GM23248 (cell line): ENCODE results near the gene IGSF3. TPM values are rescaled to one million over a fixed set of nuclear protein-coding genes. Genes with fewer than 3 reads are reported as not detected.
A peak's percentile ranks its signal among the peaks of the same experiment; 100 is the strongest.

Source experiments
- DNase-seq: peaks from one replicate; pipeline ENCODE4 v3.0.0-alpha.2; 2015
- H2AFZ ChIP-seq: fragments of 200-600 bp; sonication (generic); 2 replicates; pipeline ENCODE4 v1.6.1; 2016; ENCODE audit warnings: antibody characterized with exemption
- H3F3A ChIP-seq: fragments of 200-600 bp; sonication (generic); 2 replicates; pipeline ENCODE4 v1.6.1; 2016; ENCODE audit warnings: mild to moderate bottlenecking, antibody characterized with exemption, mixed run types; ENCODE audit not compliant: insufficient read depth
- H3K27ac ChIP-seq: fragments of 200-600 bp; sonication (generic); 2 replicates; pipeline ENCODE4 v1.5.1; 2016; ENCODE audit warnings: mild to moderate bottlenecking
- H3K27me3 ChIP-seq: fragments of 200-600 bp; sonication (generic); replicated peaks from 2 replicates; pipeline ENCODE4 v1.6.1; 2016; ENCODE audit warnings: mild to moderate bottlenecking; ENCODE audit not compliant: insufficient read depth
- H3K36me3 ChIP-seq: fragments of 200-600 bp; sonication (generic); 2 replicates; pipeline ENCODE4 v1.6.1; 2016; ENCODE audit warnings: low read depth, mild to moderate bottlenecking
- H3K4me1 ChIP-seq: fragments of 200-600 bp; sonication (generic); 2 replicates; pipeline ENCODE4 v1.6.1; 2016; ENCODE audit warnings: mild to moderate bottlenecking; ENCODE audit not compliant: insufficient read depth
- H3K4me2 ChIP-seq: fragments of 200-600 bp; sonication (generic); one replicate; pipeline ENCODE4 v1.6.1; 2016; ENCODE audit warnings: mild to moderate bottlenecking; ENCODE audit not compliant: unreplicated experiment
- H3K4me3 ChIP-seq: fragments of 200-600 bp; sonication (generic); 2 replicates; pipeline ENCODE4 v1.5.1; 2016; ENCODE audit warnings: mild to moderate bottlenecking
- H3K79me2 ChIP-seq: fragments of 200-600 bp; sonication (generic); 2 replicates; pipeline ENCODE4 v1.6.1; 2016; ENCODE audit warnings: mild to moderate bottlenecking; ENCODE audit not compliant: insufficient read depth
- H3K9ac ChIP-seq: fragments of 200-600 bp; sonication (generic); 2 replicates; pipeline ENCODE4 v1.6.1; 2016; ENCODE audit warnings: mild to moderate bottlenecking
- H3K9me2 ChIP-seq: fragments of 200-600 bp; sonication (generic); 2 replicates; pipeline ENCODE4 v1.6.1; 2016; ENCODE audit warnings: mixed run types, mild to moderate bottlenecking, moderate library complexity; ENCODE audit not compliant: insufficient read depth
- H3K9me3 ChIP-seq: fragments of 200-600 bp; sonication (generic); one replicate; pipeline ENCODE4 v1.6.1; 2017; ENCODE audit warnings: low read depth
- H4K20me1 ChIP-seq: fragments of 200-600 bp; sonication (generic); 2 replicates; pipeline ENCODE4 v1.6.0; 2016; ENCODE audit not compliant: insufficient read depth
- EZH2 ChIP-seq: fragments of 200-600 bp; sonication (generic); IDR thresholded peaks from 2 replicates; pipeline ENCODE4 v1.6.1; 2018; ENCODE audit warnings: antibody characterized with exemption, mild to moderate bottlenecking; ENCODE audit not compliant: insufficient read depth, poor library complexity, severe bottlenecking
- EZH2phosphoT487 ChIP-seq: fragments of 200-600 bp; sonication (generic); IDR thresholded peaks from 2 replicates; pipeline ENCODE4 v1.6.1; 2018; ENCODE audit warnings: antibody characterized with exemption, moderate library complexity, mild to moderate bottlenecking, low read depth; ENCODE audit not compliant: insufficient read depth
- WGBS, 2 experiments: methylation state at CpG; one replicate each; pipeline ENCODE4 v1.1.6; 2015 to 2017; ENCODE audit warnings: low lambda C conversion rate in 2 of 2, low coverage in 1 of 2; ENCODE audit errors: missing lambda C conversion rate in 2 of 2; 5-methylcytosine and 5-hydroxymethylcytosine counted together
- in situ Hi-C: fragments of 300-500 bp; cut with MboI; formaldehyde crosslinking; loops from 2 replicates; pipeline ENCODE4 v1.15.0; 2020
- polyA plus RNA-seq: library from polyadenylated mRNA; unstranded; fragments of >200 nt; fragmentation: Nextera tagmentation; extraction: Ambion mirVana; gene quantifications from 2 replicates; pipeline ENCODE4 v1.2.1, GENCODE V29; 2016
- total RNA-seq: library from RNA; depleted of rRNA; stranded (reverse); fragments of >200 nt; shearing (Covaris generic); gene quantifications from 2 replicates; pipeline ENCODE4 v1.2.3, GENCODE V29; 2014

IGSF3 gene
- total and polyA plus RNA-seq, 2 experiments from 2014 or later, result 0.08 to 0.22 TPM

GRCh38 chr1:116545359-116545705, 122.2 kb downstream of the IGSF3 start:
- Histone ChIP-seq H3F3A (no peaks in the 10 kb centered on the region), H3K79me2 (peaks cover 14% of the 10 kb centered on the region; the same call in 1 of the 2 replicates), H3K9me2 (no peaks in the 10 kb centered on the region), H3K4me3 (no peak overlapping the region), H3K27me3 (no peaks in the 10 kb centered on the region), H3K9ac (no peak overlapping the region), H3K4me1 (0 out of 2 replicates have a peak, but pooled peaks cover 1% of the 10 kb centered on the region), H3K9me3 (no peaks in the 10 kb centered on the region), H3K36me3 (no peaks in the 10 kb centered on the region), H2AFZ (no peak overlapping the region), H3K27ac (no peak overlapping the region), H4K20me1 (no peaks in the 10 kb centered on the region), H3K4me2 (no peak overlapping the region)
- 78 to 93% methylated on average over 2 of the region's 2 CpGs for WGBS, 2 experiments
- DNase-seq, result no peak
- in situ Hi-C loops, result no loop called here
- TF ChIP-seq EZH2, result no peak
- TF ChIP-seq EZH2phosphoT487, result no peak

DNA sequence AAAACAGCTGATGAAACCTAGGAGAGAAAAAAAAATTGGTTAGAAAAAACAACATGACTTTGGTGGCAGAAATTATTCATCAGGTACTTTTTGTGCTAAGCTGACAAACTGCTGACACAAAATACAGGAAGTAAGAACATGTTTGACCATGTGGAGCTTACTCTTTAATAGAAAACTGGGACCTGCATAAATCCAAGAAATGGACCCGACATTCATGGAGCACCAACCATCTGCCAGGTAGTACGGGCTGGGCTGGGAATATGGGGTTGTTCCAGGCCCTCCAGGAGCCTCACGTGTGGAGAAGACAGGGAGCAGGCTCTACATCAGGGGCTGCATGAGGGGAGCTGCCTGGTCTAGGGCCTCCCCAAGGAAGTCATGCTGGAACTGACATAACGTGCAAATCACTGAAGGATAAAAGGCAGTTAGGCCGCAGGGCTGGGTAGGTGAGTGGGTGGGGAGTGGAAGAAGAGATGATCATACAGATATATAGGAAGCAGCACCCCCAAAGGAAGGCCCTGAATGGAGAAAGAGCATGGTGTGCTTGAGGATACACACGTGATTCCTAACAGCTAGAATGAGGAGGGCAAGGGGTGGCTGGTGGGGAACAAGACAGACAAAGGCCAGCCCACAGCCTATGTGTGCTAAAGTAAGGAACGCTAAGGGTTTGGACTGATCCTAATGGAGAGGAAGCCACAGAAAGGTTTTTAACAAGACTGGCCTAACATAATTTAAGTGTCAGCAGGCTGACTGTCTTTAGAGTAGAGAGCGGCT, 122.8 kb downstream of the IGSF3 start:
- no peaks in the 10 kb centered on the region for H4K20me1 ChIP-seq
- no peak for DNase-seq
- no peaks in the 10 kb centered on the region for H3F3A ChIP-seq
- H3K9ac ChIP-seq, result no peak overlapping the region
- no peaks in the 10 kb centered on the region for H3K9me3 ChIP-seq
- no peak overlapping the region for H2AFZ ChIP-seq
- TF ChIP-seq EZH2 (no peak), EZH2phosphoT487 (no peak)
- H3K27me3 ChIP-seq, result no peaks in the 10 kb centered on the region
- no peak overlapping the region for H3K27ac ChIP-seq
- H3K4me1 ChIP-seq, result 0 out of 2 replicates have a peak, but pooled peaks cover 5% of the 10 kb centered on the region
- H3K4me3 ChIP-seq, result no peak overlapping the region
- in situ Hi-C loops, result no loop called here
- no peaks in the 10 kb centered on the region for H3K36me3 ChIP-seq
- no peaks in the 10 kb centered on the region for H3K9me2 ChIP-seq
- H3K79me2 ChIP-seq, result peaks cover 11% of the 10 kb centered on the region; the same call in 1 of the 2 replicates
- H3K4me2 ChIP-seq, result no peak overlapping the region
- 90 to 92% methylated on average over 8 of the region's 8 CpGs for WGBS, 2 experiments

DNA sequence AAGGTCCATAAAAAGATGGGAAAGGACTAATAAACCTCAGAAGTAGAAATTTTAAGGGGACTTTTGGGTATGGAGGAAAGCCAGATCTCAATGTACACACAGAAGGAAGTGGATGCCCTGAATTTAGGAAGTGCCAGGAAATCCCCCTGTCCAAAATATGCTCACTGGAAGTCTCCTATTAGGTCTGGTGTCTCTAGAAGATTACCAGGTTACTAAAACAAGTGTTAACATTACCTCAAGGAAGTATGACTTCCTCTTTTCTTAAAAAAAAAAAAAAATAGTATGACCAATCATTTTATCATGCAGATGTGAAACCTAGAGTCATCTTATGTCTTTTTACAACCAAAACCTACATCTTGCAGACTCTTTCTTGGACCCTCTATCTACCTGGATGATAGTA, 127.4 kb downstream of the IGSF3 start:
- Histone ChIP-seq H2AFZ (no peak overlapping the region), H3K9ac (no peak overlapping the region), H3K4me2 (no peak overlapping the region), H3K9me3 (no peaks in the 10 kb centered on the region), H3K79me2 (no peaks in the 10 kb centered on the region), H4K20me1 (no peaks in the 10 kb centered on the region), H3F3A (peaks cover 17% of the 10 kb centered on the region), H3K27me3 (no peaks in the 10 kb centered on the region), H3K4me3 (no peak overlapping the region), H3K27ac (no peak overlapping the region), H3K4me1 (0 out of 2 replicates have a peak, but pooled peaks cover 21% of the 10 kb centered on the region), H3K9me2 (no peaks in the 10 kb centered on the region), H3K36me3 (no peaks in the 10 kb centered on the region)
- DNase-seq, result no peak
- in situ Hi-C loops, result no loop called here
- TF ChIP-seq EZH2 (no peak), EZH2phosphoT487 (no peak)

DNA sequence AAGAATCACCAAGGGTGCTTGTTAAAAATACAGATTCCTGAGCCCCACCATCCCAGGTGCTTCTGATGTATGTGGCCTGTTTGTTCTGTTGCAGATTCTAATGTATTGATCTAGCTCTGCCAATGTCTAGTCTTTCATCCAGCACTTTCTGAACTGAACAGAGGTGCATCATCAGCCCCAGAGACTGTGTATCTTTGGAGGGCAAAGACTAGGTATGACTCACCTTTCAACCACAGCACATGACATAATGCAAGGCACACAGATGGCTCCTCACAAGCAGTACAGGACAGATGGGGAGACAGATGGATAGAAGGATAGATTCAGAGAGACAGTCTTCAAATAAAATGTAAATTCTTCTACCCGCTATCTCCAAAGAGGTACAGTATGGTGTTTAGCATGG, 129.0 kb downstream of the IGSF3 start:
- H3K36me3 ChIP-seq, result no peaks in the 10 kb centered on the region
- no peaks in the 10 kb centered on the region for H4K20me1 ChIP-seq
- H3K4me1 ChIP-seq, result 0 out of 2 replicates have a peak, but pooled peaks cover 21% of the 10 kb centered on the region
- WGBS, 2 experiments, result 91 to 97% methylated on average over 1 of the region's 1 CpG
- H3K27ac ChIP-seq, result no peak overlapping the region
- H3K4me3 ChIP-seq, result no peak overlapping the region
- in situ Hi-C loops, result no loop called here
- H3K9me3 ChIP-seq, result no peaks in the 10 kb centered on the region
- H3K9me2 ChIP-seq, result no peaks in the 10 kb centered on the region
- no peaks in the 10 kb centered on the region for H3K27me3 ChIP-seq
- DNase-seq, result peak; percentile 73
- H3K4me2 ChIP-seq, result no peak overlapping the region
- peaks cover 17% of the 10 kb centered on the region for H3F3A ChIP-seq
- TF ChIP-seq EZH2phosphoT487 (no peak), EZH2 (no peak)
- H3K79me2 ChIP-seq, result no peaks in the 10 kb centered on the region
- no peak overlapping the region for H2AFZ ChIP-seq
- H3K9ac ChIP-seq, result no peak overlapping the region
